Hepatic stellate cell (primary cell): ENCODE data around the gene WNK4.

Experiments used
- DNase-seq: peaks from one replicate; pipeline ENCODE4 v3.0.0; 2011; ENCODE audit warnings: low spot score

Gene WNK4

GRCh38 chr17:42772945-42773289, 7.5 kb upstream of the WNK4 start:
- DNase-seq = no peak

- peak; percentile 88 for DNase-seq
Measured at GRCh38 chr17:42773290-42774035, 6.9 kb upstream of the WNK4 start, which contains the start of gene VPS25. TSS of gene VPS25 (plus strand) at chr17:42773449. CDS start at chr17:42773476, 27 bp downstream.

- DNase-seq = peak; percentile 61
Measured at GRCh38 chr17:42774066-42774745, 6.2 kb upstream of the WNK4 start.

- peak; percentile 62 for DNase-seq
Measured at GRCh38 chr17:42775534-42776098, 4.8 kb upstream of the WNK4 start.

GRCh38 chr17:42778570-42778969, 1.8 kb upstream of the WNK4 start:
- DNase-seq = no peak

- DNase-seq = no peak
Measured at GRCh38 chr17:42779304-42779935, 990 bp upstream of the WNK4 start.

GRCh38 chr17:42780851-42781638, 635 bp downstream of the WNK4 start:
- peak; percentile 29 for DNase-seq

- peak; percentile 26 for DNase-seq
Measured at GRCh38 chr17:42781639-42782165, 1.3 kb downstream of the WNK4 start.

GRCh38 chr17:42782166-42783061, 2.0 kb downstream of the WNK4 start:
- peak; percentile 47 for DNase-seq

GRCh38 chr17:42783062-42783790, 2.8 kb downstream of the WNK4 start:
- peak; percentile 78 for DNase-seq

GRCh38 chr17:42783791-42784138, 3.4 kb downstream of the WNK4 start:
- no peak for DNase-seq

GRCh38 chr17:42784409-42784808, 4.0 kb downstream of the WNK4 start:
- DNase-seq = no peak

GRCh38 chr17:42784811-42785592, 4.6 kb downstream of the WNK4 start:
- no peak for DNase-seq

GRCh38 chr17:42787266-42787665, 6.9 kb downstream of the WNK4 start:
- no peak for DNase-seq

GRCh38 chr17:42791948-42792347, 11.5 kb downstream of the WNK4 start:
- no peak for DNase-seq

- DNase-seq = no peak
Measured at GRCh38 chr17:42792545-42792944, 12.1 kb downstream of the WNK4 start.

GRCh38 chr17:42795061-42795460, 14.7 kb downstream of the WNK4 start:
- no peak for DNase-seq

GRCh38 chr17:42795465-42795864, 15.1 kb downstream of the WNK4 start:
- DNase-seq = no peak

- no peak for DNase-seq
Measured at GRCh38 chr17:42796066-42796758, 15.8 kb downstream of the WNK4 start.
